NCI-H187 (cell line): ENCODE results near the gene CFL1.
"Not testable (repeated sequence)": the region's sequence is repeated elsewhere in the genome, so short reads cannot be mapped to it uniquely, and the experiment has no call there.

Source experiments
- DNase-seq, 2 experiments: peaks; one replicate each; lab custom pipeline; 2025; lab: John Stamatoyannopoulos, UW

The CFL1 gene

GRCh38 chr11:65832231-65832630 is 25.7 kb downstream of the CFL1 start:
- not testable (repeated sequence) for DNase-seq

- DNase-seq, result no peak
Measured at GRCh38 chr11:65829459-65829858, 28.5 kb downstream of the CFL1 start.

GRCh38 chr11:65826984-65827735 is 30.8 kb downstream of the CFL1 start:
- DNase-seq, result no peak

GRCh38 chr11:65822776-65823528 is 35.0 kb downstream of the CFL1 start:
- DNase-seq, result no peak

- DNase-seq, result no peak
Measured at GRCh38 chr11:65821107-65821506, 36.9 kb downstream of the CFL1 start.

- peak; percentile 37 to 80 for DNase-seq
Measured at GRCh38 chr11:65817835-65818680, 39.9 kb downstream of the CFL1 start.

- DNase-seq, result no peak
Measured at GRCh38 chr11:65817312-65817834, 40.6 kb downstream of the CFL1 start.

- no peak for DNase-seq
Measured at GRCh38 chr11:65816696-65817095, 41.3 kb downstream of the CFL1 start.

- DNase-seq, result no peak
Measured at GRCh38 chr11:65814986-65815565, 42.9 kb downstream of the CFL1 start.

GRCh38 chr11:65814131-65814985 is 43.6 kb downstream of the CFL1 start:
- no peak for DNase-seq

GRCh38 chr11:65811764-65812475 is 46.1 kb downstream of the CFL1 start:
- DNase-seq, result no peak

GRCh38 chr11:65810046-65810868 is 47.7 kb downstream of the CFL1 start:
- no peak for DNase-seq

- no peak for DNase-seq
Measured at GRCh38 chr11:65809496-65809895, 48.5 kb downstream of the CFL1 start.

GRCh38 chr11:65808744-65809341 is 49.1 kb downstream of the CFL1 start:
- no peak for DNase-seq

- DNase-seq, result no peak
Measured at GRCh38 chr11:65806979-65807378, 51.0 kb downstream of the CFL1 start.
